Measurements from ENCODE around the gene LAMA1. TPM values are rescaled to one million over a fixed set of nuclear protein-coding genes. Genes with fewer than 3 reads are reported as not detected.
"Not testable (repeated sequence)": the region's sequence is repeated elsewhere in the genome, so short reads cannot be mapped to it uniquely, and the experiment has no call there.

Gene LAMA1
- total RNA-seq, 1 experiment from 2014 or later, result 12.2 TPM

DNA sequence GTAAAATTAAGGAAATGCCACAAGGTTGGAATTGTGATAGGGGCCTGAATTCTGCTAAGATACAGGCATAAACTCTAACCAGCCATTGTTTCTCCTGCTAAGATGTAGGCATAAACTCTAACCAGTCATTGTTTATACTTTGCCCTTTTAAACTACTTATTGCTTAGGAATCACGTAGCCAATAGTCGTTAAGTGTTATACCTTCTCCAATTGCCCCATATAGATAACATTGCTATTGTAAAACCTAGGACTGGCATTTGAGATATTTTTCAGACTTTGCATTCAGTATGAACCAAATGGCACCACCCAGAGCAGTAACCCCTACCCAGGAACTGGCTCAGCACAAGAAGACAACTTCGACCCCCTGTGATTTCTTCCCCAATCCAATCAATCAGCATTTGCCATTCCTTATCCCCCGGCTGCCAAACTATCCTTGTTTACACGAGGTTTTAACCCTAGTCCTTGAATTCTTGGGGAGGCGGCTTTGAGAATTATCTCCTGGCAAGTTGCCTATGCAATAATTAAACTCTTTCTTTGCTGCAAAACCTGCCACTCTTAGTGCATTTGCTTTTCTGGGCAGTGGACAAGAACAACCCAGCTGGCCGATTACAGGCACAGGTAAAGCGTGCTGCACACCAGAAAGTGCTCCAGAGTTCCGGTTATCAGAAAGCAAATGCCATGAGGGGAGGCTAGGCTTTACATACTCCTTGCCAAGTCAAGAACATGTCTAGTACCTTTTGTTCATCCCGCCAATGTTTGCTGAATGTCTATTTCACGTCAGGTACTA is 167.6 kb downstream of the LAMA1 start:
- no peak for DNase-seq (ENCODE audit: low read depth)

DNA sequence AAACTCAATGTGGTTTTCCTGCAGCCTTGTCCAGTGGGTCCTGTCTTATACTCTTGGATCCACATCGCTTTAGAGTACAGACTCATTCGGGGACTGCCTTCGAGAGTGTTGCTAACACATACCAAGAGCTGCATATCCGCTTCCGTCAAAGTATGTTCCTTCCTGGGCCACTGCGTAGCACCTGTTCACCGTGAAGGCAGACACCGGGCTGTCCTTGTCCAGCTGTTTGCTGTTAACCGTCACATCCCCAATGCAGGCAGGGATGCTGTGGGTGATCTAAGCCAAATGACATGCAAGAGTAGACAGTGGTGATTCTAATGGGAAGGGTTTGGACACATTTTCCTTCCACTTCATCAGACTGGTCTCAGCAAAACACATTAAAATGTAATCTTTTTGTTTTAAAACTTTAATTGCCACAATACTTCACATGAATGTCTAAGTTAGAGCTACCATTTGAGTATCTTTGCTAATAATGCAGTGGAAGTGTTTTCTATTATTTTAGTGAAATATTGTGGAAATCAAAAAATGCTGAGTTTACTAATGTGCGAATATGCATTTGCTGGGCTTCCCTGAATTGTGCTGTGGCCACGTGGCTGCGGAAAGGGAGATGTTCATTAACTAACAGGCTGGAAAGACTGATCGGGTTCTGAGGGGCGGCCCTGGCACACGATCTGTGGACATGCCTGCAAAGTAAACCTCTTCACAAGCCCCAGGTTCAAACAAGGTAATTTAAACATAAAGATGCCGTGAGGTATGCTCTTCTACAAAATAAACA is 169.1 kb downstream of the LAMA1 start:
- DNase-seq (ENCODE audit: low read depth), result no peak

DNA sequence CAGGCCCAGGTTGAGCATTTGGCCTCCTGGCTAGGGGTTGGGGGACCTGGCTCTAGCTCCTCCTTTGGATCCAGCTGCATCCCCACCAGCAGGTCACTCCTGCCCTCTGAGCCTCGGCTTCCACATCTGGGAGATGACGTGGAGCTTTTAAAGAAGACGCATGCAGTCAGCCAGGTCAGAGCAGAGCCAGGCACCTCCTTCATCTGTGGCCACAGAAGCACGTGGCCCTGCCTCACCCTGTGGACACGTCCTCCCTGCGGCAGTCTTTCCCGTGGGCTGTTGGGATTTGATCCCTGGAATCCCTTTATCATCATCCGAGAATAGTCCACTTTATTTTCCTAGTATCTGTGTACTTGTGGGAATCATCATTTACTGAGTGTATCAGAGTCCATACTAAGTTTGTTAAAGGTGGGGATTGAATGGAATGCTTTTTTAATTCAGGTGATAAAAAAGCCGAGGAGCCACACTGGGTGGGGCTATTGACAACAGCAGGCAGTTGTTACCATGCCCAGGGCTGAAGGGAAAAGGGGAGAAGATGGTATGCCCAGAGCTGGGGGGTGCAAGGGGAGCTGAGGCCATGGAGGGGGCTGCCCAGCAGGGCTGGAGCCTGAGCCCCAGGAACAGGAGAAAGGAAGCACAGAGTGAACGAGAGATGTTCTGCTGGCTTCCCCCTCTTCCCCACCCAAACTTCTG is 170.1 kb downstream of the LAMA1 start:
- no peak for DNase-seq (ENCODE audit: low read depth)

DNA sequence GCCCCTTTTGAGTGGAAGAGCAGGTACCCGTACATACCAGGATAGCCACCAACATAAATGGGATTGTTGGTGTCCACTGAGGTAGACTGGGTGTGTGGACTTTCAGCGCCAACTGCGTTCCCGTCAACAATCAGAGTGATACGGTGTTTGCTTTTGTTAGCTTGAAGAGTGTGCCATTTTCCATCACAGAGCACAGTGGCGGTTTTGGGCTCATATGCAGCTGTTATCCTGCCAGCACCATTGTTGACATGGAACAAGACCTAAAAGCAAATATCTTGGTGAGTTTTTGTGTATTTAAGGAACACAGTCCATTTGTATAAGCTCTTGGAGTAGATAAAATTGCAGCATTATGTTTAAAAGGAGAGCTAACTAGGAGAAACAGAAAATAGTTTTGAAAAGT is 174.5 kb downstream of the LAMA1 start:
- no peak for DNase-seq (ENCODE audit: low read depth)

DNA sequence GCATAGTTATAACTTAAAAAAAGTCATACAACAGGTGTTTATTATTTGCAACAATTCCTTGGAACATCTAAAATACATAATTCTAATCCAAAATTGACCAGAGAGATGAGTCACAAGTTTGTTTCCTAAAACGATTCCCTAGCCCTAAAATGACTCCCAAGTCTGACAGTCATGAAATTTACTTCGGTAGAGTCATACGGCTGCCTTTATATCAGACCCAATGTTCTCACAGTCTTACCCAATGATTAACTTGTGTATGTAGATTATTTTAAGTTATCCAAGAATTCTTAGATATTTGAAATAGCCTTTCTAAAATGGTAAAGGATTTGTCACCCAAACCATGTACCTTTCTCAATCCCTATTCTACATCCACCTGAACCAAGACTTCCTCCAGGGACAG is 174.9 kb downstream of the LAMA1 start:
- DNase-seq (ENCODE audit: low read depth), result no peak

DNA sequence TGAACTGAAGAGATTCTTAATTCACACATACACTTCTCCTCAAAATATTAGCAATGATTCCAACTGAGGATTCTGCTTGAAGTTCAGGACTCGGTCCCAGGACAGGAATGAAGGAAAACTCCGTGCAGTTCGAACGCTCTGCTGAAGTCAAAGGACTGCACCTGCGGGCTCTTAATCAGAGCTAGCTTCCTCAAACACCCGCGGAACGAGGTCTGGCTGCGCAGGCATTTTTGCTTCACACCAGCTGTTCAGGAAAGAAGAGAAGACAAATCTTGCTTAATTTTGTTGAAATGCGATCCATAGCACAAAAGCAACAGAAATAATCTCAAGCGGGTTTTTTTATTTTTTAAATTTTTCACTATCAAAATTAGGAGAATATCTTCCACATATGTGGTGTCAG is 175.6 kb downstream of the LAMA1 start:
- DNase-seq (ENCODE audit: low read depth), result no peak

DNA sequence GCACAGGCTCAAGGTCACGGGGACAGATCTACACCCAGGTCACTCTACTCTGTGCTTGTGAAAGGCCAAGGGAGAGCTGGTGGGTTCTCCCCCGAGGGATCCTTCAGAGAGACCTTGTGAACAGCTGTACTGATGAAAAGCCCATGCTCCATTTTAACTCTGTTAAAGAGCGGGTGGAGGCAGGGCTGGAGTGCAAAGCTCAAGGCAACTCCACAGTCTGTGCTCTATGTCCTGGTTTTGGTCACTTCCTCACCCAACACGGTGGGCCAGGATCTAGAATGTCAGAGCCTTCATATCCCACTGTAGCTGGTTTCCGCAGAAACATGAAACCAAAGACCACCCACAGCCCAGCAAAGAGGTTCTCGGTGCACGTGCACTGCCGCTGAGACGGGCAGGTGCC is 177.1 kb downstream of the LAMA1 start:
- no peak for DNase-seq (ENCODE audit: low read depth)

DNA sequence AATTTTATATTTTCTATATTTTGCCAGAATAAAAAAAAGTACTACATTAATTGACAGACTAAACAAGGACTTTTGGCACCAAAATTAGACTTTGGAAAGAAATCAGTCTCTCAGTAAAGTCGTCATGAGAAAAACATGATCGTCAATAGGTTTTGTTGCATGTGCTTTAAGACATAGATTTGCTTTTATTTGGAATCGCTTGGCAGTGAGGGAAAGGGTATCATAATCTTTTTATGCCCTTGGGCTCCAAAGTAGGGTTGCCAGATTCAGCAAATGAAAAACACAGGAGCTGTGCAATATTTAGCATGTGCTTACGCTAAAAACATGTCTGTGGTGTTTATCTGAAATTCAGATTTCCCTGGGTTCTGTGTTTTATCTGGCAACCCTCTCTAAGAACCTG is 177.6 kb downstream of the LAMA1 start:
- no peak for DNase-seq (ENCODE audit: low read depth)

DNA sequence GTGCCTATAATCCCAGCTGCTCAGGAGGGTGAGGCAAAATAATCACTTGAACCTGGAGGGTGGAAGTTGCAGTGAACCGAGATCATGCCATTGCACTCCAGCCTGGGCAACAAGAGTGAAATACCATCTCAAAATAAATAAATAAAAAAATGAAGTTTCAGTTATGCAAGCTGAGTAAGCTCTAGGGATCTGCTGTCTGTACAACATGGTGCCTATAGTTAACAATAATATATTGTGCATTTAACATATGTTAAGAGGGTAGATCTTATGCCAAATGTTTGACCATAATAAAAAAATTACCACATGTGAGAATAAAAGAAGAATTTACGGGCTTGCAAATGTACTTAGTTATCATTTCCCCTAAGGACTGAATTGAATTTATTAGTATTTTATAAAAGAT is 179.2 kb downstream of the LAMA1 start:
- not testable (repeated sequence) for DNase-seq (ENCODE audit: low read depth)

DNA sequence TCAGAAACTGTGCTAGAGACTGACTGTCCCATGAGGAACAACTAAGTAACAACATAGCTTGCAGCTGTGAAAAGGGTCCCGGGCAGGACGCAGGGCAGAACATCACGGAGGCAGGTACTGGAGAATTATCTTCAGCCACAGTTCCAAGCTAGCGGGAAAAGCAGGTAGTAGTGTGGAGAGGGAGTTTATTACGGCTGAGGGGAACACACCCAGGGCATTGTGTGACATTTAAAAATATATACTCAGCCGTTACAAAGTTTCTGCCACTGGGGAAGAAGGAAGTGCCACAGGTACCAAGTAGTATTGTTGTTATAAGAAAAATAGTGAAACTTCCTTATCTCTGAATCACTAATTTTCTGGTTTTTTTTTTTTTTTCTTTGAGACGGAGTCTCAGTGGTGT is 179.6 kb downstream of the LAMA1 start:
- DNase-seq (ENCODE audit: low read depth), result no peak

DNA sequence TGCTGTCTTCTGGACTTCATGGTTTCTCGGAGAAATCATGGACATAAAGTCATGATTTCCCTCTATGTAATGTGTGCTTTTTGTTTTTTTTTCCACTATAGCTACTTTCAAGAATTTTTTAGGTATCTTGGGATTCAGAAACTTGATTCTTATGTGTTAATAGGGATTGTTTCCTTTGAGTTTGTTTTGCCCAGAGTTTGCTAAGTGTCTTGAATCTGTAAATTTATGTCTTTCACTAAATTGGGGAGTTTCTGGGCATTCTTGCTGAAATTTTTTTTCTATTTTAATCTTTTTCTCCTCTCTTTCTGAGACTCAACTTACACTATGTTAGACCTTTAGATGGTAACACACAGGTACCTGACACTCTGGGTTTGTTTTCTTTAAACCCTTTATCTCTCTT is 182.7 kb downstream of the LAMA1 start:
- no peak for DNase-seq (ENCODE audit: low read depth)

DNA sequence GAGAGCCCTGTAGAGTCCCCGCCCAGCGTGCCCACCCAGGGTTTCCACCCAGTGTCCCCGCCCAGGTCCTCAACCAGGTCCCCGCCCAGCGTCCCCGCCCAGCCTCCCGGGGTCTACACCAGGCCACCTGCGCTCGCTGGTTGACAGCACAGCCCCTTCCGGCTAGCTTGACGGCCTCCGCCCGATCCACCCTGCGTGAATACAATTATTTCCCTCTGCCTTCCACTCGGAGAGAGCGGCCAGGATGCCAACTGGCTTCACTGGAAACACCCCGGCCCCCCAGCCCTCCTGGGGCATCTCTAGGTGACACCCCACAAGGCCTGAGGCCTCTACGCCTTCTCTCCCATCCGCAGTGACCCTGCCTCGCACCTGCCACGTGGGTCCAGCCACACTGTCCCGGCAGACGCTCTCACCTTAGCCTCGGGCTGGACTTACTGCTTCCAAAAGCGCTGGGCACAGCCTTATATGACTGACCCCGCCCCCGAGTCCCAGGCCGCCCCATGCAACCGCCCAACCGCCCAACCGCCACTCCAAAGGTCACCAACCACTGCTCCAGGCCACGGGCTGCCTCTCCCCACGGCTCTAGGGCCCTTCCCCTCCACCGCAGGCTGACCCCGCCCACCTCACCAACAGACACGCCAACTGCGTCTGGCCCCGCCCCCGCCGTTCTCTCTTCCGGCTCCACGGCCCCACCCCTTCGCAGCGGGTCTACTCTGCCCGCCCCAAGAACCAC is 188.1 kb downstream of the LAMA1 start:
- peak; percentile 60 for DNase-seq (ENCODE audit: low read depth)

DNA sequence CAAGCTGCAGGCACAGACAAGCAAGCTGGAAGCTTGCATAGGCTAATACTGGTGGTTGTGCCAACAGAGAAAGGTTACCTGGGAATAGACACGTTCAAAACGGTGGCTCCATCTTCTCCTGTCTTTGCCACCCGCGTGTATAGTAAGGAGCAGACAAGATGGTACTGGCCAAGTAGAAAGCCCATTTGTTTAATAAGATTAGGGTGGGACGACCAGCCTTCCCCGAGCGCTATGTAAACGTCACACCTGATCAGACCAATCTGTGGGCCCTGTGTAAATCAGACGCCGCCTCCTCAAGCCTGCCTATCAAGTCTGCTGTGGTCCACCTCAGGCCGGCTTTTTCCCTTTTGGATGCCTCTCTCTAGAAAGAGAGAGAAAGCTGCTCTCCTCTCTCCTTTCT is 189.2 kb downstream of the LAMA1 start:
- DNase-seq (ENCODE audit: low read depth), result no peak

DNA sequence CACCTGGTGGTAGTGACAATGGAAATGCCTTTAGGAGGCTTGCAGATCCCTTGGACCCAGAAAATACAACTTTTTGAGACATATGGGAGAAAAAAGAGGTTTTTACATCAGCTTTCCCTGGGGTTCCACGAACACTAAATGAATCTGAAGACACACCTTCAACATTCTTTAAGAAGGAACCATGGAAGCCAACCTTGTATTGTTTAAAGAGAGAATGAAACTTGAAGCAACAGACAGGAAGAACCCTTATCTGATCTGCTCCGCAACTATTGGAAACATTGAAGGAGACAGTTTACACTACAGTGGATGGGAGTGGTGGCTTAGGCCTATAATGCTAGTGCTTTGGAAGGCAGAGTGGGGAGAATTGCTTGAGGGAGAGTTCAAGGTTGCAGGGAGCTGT is 190.4 kb downstream of the LAMA1 start:
- DNase-seq (ENCODE audit: low read depth), result no peak

DNA sequence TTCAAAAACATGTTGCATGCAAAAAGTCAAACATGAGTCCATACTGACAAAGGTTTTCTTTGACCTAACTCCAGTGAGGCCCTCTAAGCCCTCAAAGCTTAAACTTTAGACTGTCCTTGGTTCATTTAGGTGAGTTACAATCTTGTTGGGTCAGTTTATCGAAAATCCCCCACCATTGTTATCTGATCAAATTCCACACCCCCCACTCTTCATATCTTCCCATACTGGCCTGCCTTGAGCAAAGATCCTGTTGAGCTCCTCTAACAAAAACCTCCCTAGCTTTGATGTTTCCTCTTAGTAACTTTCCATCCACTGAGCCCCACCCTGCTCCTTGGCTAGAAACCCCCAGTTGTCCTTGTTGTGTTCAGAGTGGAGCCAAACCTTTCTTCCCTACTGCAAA is 194.4 kb downstream of the LAMA1 start:
- DNase-seq (ENCODE audit: low read depth), result no peak

DNA sequence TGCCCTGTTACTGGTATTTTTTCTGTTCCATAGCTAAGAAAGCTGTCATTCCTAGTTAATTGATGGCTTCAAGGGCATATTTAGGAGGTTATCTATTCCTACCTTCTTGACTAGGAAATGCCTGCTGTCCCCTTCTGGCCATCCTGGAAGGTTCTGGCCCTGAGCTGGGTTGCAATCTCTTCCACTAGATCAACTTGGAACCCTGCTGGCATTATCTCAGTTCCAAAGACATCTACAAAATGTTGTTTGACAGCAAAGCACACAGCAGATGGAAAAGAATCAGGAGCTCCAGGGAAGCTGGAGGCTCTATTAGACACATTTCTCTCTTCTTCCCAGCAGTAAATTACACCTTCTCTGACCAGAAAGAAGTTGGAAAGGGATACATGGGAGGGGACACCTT is 196.0 kb downstream of the LAMA1 start:
- no peak for DNase-seq (ENCODE audit: low read depth)

DNA sequence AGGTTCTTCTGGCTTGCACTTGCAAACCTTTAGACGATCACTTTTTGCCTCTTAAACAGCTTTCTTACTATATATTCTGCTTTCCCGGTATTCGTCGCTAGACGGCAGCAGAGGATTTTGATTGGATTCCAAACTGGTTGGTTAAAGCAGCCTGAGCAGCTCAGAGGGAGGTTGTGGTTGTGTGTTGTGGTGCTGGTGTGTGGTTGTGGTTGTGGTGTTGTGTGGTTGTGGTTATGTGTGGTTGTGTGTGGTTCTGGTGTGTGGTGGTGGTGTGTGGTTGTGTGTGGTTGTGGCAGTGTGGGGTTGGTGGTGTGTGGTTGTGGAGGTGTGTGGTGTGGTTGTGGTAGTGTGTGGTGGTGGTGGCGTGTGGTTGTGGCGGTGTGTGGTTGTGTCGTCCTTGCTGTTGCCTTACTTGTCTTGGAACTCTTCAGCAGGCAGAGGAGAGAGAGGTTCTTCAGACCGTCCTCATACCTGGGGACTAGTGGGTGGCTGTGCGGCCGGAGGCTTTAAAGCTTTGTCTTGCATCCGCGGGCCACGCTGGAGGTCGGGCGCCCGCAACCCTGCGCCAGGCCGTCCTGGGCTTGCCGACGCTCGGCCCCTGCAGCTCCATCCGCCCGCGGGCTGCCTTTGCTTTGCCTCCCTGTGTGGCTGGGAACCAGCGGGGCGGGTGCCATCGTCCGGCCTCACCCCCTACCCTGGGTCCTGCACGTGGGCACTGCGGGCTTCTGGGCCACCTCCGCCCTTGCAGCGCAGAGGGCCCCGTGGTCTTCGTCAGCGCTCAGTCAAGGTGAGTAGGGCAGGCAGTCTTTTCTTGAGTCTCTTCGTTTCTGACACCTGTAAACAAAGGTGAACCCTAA is 197.3 kb downstream of the LAMA1 start:
- DNase-seq (ENCODE audit: low read depth), result peak; percentile 70

DNA sequence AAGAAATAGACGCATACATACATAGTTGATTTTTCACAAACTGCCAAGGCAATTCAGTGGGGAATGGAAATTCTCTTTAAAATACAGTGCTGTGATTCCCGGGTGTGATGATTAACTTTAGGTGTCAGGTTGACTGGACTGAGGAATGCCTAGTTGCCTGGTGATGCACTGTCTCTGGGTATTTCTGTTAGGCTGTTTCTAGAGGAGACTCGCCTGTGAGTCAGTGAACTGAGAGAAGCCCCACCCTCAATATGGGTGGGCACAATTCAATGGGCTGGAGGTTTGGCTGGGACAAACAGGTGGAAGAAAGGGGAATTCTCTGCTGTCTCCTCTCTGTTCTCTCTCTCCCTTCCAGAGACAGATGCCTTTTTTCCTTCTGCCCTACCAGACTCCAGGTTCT is 200.5 kb downstream of the LAMA1 start:
- no peak for DNase-seq (ENCODE audit: low read depth)

DNA sequence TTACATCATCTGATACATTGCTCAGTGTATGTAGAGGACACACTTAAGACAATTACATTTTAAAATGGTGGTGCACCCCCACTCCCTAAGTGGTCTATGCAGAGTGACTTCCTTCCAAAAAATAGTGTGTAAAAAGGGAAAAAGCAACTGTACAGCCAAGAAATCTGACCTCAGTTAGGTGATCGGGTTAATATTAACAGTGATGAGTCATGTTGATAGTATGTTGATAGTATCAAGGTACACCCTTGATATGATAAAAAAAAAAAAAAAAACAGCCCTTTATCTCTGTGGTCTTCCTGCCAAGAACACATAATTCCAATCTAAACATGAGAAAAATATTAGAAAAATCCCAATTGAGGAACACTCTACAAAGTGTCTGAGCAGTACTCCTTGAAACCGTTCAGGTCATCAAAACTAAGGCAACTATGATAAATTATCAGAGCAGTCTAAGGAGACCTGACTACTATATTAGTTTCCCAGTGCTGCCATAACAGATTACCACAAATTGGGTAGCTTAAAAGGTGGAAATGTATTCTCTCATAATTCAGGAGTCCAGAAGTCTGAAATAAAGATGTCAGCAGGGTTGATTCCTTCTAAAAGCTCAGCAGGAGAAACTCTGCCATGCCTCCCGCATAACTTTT is 216.2 kb downstream of the LAMA1 start:
- DNase-seq (ENCODE audit: low read depth), result no peak

DNA sequence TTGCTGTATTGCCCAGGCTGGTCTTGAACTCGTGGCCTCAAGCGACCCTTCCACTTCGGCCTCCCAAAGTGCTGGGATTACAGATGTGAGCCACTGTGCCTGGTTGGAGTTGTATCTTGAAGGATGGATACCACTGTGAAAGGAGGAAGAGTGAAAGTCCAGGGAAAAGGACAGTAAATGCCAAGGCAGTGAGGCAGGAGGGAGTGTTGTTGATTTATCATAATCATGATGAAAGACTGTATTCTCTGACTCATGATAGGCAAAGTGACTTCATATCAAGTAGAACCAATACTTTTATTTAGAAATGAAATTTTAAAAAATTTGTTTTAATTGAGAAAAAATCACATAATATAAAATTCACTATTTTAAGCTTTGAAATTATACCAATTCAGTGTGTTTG is 225.8 kb downstream of the LAMA1 start:
- DNase-seq (ENCODE audit: low read depth), result no peak

Data from HT1080 (cell line).